GM12891 (cell line): Measurements from ENCODE around the gene CH25H.

Source experiments
- POLR2A ChIP-seq: IDR thresholded peaks from 2 replicates; pipeline ENCODE4 v1.6.1; 2011; ENCODE audit warnings: low read depth, low read length, control low read depth
- POU2F2 ChIP-seq: IDR thresholded peaks from 2 replicates; pipeline ENCODE4 v1.6.1; 2011; ENCODE audit warnings: low read depth, mild to moderate bottlenecking, control low read depth, low read length, moderate library complexity

DNA sequence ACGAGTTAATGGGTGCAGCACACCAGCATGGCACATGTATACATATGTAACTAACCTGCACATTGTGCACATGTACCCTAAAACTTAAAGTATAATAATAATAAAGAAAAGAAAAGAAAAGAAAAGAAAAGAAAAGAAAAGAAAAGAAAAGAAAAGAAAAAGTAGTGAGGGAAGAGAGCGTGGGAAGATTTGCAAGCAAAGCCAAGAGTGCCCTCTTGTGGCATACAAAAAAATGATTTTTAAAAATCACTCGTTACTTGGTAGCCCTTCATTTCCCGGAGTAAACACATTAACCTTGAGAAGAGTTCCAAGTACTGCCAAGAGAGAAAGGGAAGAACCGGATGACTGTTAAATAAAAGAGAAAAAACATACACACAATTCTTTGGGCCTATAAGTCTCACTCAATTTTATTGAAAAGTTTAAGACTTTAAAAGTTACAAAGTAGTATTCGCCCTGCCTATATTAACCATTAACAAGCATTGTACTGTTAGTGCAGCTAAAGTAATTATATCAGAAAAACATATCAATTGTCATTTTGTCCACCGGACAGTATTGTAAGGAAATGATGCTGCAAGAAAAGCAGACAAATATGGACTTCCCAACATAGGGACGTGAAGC, 6.2 kb upstream of the CH25H start:
- TF ChIP-seq POLR2A: no peak
- TF ChIP-seq POU2F2: no peak
